Measurements from ENCODE around the gene POU2F1. TPM values are rescaled to one million over a fixed set of nuclear protein-coding genes. Genes with fewer than 3 reads are reported as not detected.

Gene POU2F1
- total RNA-seq, 2 experiments from 2014 or later: 18.7 to 52.3 TPM

DNA sequence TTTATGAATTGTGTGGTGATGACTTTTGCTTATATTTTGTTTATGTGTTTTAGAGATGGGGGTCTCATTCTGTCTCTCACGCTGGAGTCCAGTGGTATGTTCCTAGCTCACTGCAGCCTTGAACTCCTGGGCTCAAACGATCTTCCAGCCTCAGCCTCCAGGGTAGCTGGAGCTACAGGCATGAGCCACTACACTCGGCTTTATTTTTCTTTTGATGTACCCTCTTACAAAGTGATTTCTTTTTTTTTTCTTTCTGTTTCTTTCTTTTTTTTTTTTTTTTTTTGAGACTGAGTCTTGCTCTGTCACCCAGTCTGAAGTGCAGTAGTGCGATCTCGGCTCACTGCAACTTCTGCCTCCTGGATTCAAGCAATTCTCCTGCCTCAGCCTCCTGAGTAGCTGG lies 250.9 kb downstream of the POU2F1 start:
- intact Hi-C loops (cut with micrococcal nuclease; ENCODE audit: unreplicated experiment): no loop called here

DNA sequence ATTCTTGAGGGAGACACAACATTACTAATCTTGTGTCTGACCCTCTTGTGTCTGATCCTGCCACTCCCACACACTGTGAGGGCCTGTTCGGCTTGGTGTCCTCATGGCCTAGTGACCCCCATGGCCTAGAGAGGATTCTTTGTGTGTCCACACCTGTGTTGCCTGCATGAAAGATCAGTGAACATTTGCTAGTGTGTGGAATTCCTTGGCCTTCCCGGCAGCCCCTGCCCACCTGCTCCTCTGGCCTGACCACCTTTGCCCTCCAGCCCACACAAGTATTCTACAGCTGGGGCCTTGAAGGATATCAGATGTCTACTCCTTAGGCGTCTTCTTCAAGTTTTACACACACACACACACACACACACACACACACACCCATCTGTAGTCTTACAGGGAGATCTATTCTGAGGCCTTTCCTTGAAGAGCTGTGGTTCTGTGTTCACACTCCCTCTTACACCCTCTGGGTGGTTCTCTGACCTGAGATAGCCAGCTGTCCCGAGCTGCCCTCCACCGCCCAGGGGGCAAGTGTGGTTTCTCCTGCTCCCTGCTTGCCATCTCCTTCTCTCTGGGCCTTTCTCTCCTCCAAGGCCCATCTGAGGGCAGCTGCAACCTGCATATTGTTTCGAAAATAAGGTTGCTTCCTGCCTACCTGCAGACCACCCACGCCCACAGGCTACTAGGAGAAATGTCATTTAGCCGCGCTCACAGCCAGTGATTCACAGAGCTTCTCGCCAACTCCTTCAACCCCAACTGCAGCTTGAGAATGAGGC lies 252.3 kb downstream of the POU2F1 start:
- no peak overlapping the region for H3K4me3 ChIP-seq (ENCODE audit: low read depth, low read length, poor library complexity, severe bottlenecking)
- no peak overlapping the region for H3K27ac ChIP-seq (ENCODE audit: low read depth, low read length, poor library complexity, severe bottlenecking)

More for the DNA sequence above, 250.9 kb downstream of the POU2F1 start:
- no peaks in the 10 kb centered on the region for H3K79me2 ChIP-seq (ENCODE audit: insufficient read depth, low read depth, low read length)
- H3K9me2 ChIP-seq (ENCODE audit: insufficient read depth, low read length): no peaks in the 10 kb centered on the region
- no peaks in the 10 kb centered on the region for H4K20me1 ChIP-seq (ENCODE audit: insufficient read depth, low read length)
- no peaks in the 10 kb centered on the region for H3K36me3 ChIP-seq (ENCODE audit: insufficient read depth, low read length)
- no peak for TF ChIP-seq EZH2phosphoT487 (IDR thresholded peaks at IDR 0.05; ENCODE audit: borderline replicate concordance, low read depth, low read length)
- TF ChIP-seq, protein P1, sequence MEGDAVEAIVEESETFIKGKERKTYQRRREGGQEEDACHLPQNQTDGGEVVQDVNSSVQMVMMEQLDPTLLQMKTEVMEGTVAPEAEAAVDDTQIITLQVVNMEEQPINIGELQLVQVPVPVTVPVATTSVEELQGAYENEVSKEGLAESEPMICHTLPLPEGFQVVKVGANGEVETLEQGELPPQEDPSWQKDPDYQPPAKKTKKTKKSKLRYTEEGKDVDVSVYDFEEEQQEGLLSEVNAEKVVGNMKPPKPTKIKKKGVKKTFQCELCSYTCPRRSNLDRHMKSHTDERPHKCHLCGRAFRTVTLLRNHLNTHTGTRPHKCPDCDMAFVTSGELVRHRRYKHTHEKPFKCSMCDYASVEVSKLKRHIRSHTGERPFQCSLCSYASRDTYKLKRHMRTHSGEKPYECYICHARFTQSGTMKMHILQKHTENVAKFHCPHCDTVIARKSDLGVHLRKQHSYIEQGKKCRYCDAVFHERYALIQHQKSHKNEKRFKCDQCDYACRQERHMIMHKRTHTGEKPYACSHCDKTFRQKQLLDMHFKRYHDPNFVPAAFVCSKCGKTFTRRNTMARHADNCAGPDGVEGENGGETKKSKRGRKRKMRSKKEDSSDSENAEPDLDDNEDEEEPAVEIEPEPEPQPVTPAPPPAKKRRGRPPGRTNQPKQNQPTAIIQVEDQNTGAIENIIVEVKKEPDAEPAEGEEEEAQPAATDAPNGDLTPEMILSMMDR (conservative IDR thresholded peaks at IDR 0.05; ENCODE audit: low read length): no peak
- no peak overlapping the region for H3K4me3 ChIP-seq (ENCODE audit: low read depth, low read length, poor library complexity, severe bottlenecking)
- no peak overlapping the region for H3K27ac ChIP-seq (ENCODE audit: low read depth, low read length, poor library complexity, severe bottlenecking)
- POLR2A ChIA-PET: no interaction called here
- no TSS peak for BruUV-seq (replicated peaks)
- H3K4me1 ChIP-seq (ENCODE audit: insufficient read depth, low read length, poor library complexity, severe bottlenecking): peaks cover 14% of the 10 kb centered on the region
- H2AFZ ChIP-seq (ENCODE audit: low read length): no peak overlapping the region
- no peaks in the 10 kb centered on the region for H3K9me3 ChIP-seq (ENCODE audit: low read length)
- no peak for DNase-seq (ENCODE audit: low spot score)
- CTCF ChIA-PET (ENCODE audit: unreplicated experiment): no interaction called here
- no peak overlapping the region for H3K4me2 ChIP-seq (ENCODE audit: low read length)

More for the DNA sequence above, 252.3 kb downstream of the POU2F1 start:
- no peaks in the 10 kb centered on the region for H4K20me1 ChIP-seq (ENCODE audit: insufficient read depth, low read length)
- no peak for DNase-seq (ENCODE audit: low spot score)
- POLR2A ChIA-PET: interaction anchor here (0.9 kb wide), 2 partner anchors 8 to 27 kb away, joined by 5 to 6 read pairs; no protein-coding TSS in a partner anchor
- no peak overlapping the region for H3K4me2 ChIP-seq (ENCODE audit: low read length)
- no peak for TF ChIP-seq EZH2phosphoT487 (IDR thresholded peaks at IDR 0.05; ENCODE audit: borderline replicate concordance, low read depth, low read length)
- TF ChIP-seq, protein P1 (conservative IDR thresholded peaks at IDR 0.05; ENCODE audit: low read length): no peak
- no peaks in the 10 kb centered on the region for H3K79me2 ChIP-seq (ENCODE audit: insufficient read depth, low read depth, low read length)
- H3K36me3 ChIP-seq (ENCODE audit: insufficient read depth, low read length): no peaks in the 10 kb centered on the region
- peaks cover 14% of the 10 kb centered on the region for H3K4me1 ChIP-seq (ENCODE audit: insufficient read depth, low read length, poor library complexity, severe bottlenecking)
- H2AFZ ChIP-seq (ENCODE audit: low read length): peak overlapping the region; percentile 65; the same call in 1 of the 2 replicates
- no peaks in the 10 kb centered on the region for H3K9me2 ChIP-seq (ENCODE audit: insufficient read depth, low read length)
- intact Hi-C loops (cut with micrococcal nuclease; ENCODE audit: unreplicated experiment): no loop called here
- BruUV-seq (replicated peaks): no TSS peak
- no peaks in the 10 kb centered on the region for H3K9me3 ChIP-seq (ENCODE audit: low read length)
- CTCF ChIA-PET (ENCODE audit: unreplicated experiment): no interaction called here
